ENCODE results near the gene ARRDC2.
"Not testable (repeated sequence)": the region's sequence is repeated elsewhere in the genome, so short reads cannot be mapped to it uniquely, and the experiment has no call there.

The ARRDC2 gene

DNA sequence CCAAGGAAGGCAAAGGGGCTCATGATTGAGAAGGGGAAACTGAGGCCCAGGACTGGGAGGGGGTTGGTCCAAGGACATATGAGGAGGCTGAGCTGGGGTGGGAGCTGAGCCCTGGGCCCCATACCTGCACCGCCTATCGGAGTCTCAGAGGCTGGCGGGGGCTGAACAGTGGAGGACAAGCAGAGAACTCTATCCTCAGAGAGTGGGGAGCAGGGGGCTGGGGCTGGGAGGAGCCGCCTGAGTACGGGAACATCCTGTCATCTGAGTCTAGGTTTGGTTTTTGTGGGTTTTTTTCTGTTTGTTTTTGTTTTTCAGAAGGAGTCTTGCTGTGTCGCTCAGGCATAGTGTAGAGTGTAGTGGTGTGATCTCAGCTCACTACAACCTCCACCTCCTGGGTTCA is 6.2 kb downstream of the ARRDC2 start:
- in situ Hi-C loops (cut with MboI; ENCODE audit: low sequenced_read_pairs) = no loop called here

DNA sequence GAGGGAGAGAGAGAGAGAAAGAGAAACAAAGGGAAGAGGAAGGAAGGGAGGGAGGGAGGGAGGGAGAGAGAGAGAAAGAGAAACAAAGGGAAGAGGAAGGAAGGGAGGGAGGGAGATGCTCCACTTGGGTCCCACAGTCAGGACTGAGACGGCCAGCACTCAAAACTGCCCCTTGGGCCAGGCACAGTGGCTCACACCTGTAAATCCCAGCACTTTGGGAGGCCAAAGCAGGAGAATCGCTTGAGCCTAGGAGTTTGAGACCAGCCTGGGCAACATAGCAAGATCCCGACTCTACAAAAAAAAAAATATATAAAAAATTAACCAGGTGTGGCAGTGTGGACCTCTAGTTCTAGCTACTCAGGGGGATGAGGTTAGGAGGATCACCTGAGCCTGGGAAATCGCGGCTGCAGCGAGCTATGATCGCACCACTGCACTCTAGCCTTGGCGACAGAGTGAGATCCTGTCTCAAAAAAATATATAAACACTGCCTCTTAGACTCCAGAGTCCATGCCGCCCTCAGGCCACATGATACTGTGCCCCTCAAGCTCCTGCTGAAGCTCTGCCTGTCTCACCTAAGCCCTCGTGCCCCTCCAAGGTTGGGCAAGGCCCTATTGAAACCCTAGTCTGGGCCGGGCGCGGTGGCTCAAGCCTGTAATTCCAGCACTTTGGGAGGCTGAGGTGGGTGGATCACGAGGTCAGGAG is 8.4 kb downstream of the ARRDC2 start:
- in situ Hi-C loops (cut with MboI; ENCODE audit: low sequenced_read_pairs) = no loop called here

DNA sequence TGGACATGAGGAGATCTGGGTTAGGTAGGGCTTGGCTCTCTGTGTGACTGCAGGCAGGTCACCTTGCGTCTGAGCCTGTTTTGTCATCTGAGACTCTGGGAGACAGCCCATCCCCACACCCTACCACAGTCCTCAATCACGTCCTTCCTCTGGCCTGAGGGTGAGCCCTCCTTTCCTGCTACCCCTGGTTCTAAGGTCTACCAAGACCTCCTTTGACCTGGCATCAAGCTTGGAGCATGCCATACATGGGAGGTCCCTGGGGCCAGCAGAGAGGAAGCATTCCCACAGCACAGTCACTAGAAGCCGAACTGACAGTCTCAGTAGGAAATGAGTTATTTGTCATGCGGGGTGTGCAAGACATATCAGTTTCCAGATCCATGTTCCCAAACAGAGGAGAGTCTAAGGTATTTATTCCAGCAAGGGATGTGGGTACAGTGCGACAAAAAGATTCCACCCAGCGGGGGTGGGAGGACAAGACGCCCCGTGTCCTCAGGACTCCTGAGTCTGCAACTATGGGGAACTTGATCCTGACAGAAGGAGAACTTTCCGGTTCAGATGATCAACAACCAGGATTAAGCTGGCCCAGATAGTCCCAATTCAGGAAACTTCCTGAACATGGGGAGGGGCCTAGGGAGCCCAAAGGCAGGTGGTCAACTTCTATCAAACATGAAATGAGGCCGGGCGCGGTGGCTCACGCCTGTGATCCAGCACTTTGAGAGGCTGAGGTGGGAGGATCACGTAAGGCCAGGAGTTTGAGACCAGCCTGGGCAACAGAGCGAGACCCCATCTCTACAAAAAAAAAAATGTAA is 9.5 kb downstream of the ARRDC2 start:
- in situ Hi-C loops (cut with MboI; ENCODE audit: low sequenced_read_pairs) = no loop called here

DNA sequence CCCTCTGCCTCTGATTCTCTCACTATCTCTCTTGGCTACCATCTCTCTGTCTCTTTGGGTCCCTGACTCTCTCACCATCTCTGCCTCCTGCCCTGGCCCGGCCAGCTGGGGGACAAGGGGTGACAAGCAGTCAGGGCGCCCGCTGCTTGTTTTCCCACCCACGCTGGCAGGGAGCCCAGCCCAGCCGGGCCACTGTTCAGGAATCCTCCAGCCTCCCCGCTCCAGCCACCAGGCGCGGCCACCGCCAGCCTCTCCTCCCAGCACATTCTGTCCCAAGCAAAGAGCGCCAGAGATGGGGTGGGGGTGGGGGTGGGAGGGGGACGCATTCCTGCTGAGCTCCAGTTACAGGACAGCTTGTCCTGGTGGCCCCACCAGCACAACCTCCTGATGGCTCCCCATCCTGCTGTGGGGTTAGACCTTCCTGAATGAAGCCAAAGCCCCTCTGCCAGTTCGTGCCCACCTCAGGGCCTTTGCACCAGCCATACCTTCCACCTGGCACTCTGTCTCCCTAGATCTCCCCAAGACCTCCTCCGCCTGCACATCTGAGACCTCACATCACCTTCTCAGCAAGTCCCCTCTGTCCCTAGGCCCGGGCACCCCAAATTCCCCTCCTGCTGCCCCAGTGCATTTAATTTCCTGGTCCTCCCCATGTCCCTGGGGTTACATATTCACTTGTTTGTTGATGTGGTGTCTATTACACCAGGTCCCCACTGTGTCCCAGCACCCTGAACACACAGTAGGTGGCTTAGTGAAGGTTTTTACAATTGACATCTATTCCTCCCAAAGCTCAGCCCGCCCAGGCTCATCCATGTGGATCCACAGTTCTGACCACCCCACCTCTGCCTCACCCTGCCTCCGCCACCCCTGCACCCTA is 12.5 kb downstream of the ARRDC2 start:
- in situ Hi-C loops (cut with MboI; ENCODE audit: low sequenced_read_pairs) = no loop called here

DNA sequence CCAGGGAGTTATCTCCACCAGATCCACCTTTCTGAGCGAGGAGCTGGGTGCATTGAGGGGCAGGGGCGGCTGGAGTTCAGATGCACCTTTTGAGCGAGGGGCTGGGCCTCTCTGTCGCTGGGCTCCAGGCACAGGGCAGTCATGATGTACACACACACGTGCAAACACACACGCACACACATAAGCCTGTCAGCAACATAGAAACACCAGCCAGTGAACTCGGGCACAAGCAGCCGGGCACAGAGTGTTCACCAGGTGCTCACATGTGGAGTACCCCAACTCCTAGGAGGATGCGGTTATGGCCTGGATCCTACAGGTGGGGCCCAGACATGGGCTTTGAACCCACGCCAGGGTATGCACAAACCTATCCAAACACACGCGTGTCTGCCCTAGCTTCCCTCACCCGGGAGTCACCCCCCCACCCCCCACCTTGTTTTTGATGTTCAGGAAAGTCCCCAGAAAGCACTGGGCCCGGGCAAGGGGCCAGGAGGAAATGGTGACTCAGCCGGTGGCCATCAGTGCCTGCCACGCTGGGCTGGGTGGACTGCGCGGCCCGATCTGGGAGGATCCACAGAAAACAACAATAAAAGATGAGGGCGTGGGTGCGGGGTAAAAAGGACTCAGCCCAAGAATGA is 13.3 kb downstream of the ARRDC2 start:
- in situ Hi-C loops (cut with MboI; ENCODE audit: low sequenced_read_pairs) = no loop called here

DNA sequence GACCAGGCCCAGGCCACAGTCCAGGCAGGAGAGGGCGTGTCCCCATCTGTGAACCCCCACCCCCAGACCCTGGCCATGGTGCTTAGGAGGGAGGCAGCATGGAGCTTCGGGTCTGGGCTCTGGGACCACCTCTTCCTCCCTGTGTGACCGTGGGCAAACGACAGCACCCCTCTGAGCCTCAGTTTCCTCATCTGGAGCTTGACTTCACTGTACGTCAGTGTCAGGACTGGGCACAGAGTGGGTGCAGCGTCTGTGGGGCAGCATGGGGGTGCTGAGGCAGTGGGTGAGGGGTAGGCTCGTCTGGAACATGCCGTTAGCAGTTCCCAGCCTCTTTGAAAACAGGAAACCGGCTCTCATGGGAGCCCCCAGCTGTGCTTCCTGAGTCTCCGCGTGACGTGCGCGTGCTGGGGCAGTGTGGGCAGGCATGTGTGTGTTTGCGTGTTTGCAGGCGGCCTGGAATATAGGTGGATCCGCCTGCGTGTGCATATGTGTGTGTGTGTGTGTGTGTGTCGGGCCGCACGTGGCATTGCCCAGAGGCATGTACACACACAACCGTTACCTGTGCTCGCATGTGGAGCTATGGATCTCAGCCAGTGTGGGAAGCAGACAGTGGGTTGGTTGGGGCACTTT is 15.8 kb downstream of the ARRDC2 start:
- in situ Hi-C loops (cut with MboI; ENCODE audit: low sequenced_read_pairs) = no loop called here

DNA sequence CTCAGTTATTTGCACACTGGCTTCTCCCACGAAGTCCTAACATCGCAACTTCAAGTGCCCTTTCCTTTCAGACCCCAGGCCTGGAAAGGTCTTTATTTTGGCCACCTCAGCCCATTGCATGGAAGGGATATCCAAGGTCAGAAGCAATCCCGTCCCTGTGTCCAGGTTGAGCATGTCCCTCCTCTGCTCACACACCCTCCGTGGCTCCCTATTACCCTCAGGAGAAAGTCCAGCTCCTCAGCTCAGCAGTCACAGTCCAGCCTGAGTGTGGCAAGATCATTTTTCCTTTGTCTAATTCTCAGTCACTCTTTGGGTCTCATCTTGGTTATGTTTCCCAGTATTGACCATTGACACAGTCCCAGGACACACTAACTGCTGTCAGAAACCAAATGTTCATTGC is 19.2 kb downstream of the ARRDC2 start:
- in situ Hi-C loops (cut with MboI; ENCODE audit: low sequenced_read_pairs) = no loop called here

DNA sequence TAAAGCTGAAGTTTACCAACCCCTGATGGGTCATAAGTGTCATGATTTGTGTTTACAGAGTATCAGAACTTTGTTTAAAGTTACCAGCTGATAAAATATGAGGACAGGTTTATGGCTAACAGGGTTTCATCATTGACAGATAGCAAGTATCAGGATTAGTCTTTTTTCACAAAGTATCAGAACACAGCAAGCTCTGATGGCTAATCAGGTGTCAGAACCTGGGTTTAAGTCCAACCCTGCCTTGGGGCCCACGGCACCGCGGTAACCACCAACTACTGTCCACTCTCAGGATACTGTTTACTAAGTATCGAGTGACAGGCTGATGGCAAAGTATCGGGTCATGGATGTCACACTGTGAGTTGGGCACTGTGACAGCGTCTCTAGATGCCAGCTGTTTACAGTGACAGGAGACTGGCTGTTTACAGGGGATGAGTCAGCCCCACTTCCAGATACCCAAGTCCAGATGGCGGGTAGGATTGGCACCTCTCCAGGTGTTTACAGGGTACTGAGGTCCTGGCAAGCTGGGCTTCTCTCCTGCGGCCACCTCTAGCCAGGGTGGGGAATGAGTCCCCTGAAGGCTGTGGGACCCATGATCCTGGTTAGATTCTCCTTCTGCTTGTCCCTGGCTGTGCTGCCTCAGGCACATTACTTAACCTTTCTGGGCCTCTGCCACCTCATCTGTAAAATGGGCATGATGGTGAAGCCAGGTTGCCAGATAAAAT is 21.8 kb downstream of the ARRDC2 start:
- in situ Hi-C loops (cut with MboI; ENCODE audit: low sequenced_read_pairs) = no loop called here

DNA sequence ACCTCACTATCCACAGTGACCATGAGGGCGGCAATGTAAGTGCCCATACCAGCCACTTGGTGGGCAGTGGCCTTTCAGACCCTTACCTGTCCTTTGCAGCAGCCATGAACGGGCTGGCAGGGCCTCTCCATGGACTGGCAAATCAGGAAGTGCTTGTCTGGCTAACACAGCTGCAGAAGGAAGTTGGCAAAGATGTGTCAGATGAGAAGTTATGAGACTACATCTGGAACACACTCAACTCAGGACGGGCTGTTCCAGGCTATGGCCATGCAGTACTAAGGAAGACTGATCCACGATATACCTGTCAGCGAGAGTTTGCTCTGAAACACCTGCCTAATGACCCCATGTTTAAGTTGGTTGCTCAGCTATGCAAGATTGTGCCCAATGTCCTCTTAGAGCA is 23.4 kb downstream of the ARRDC2 start:
- in situ Hi-C loops (cut with MboI; ENCODE audit: low sequenced_read_pairs) = not testable (repeated sequence)

DNA sequence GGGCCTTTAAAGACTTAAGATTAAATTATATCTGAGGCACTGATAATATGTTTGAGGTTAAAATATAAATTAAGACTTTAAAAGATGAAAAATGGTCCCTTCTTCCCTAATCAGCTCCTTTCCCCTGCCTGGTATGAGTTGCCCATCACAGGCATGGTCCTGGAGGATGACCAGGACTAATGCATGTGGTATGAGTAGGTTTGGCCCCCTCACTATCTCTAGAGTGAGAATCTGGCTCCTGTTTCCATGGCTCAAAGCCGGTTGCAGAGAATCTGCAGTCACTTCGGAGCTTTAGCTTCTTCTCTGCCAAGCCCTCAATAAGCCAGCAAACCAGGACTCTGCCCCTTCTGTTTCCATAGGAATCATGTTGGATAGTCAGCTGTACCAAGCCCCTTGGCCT is 24.1 kb downstream of the ARRDC2 start:
- in situ Hi-C loops (cut with MboI; ENCODE audit: low sequenced_read_pairs) = not testable (repeated sequence)

DNA sequence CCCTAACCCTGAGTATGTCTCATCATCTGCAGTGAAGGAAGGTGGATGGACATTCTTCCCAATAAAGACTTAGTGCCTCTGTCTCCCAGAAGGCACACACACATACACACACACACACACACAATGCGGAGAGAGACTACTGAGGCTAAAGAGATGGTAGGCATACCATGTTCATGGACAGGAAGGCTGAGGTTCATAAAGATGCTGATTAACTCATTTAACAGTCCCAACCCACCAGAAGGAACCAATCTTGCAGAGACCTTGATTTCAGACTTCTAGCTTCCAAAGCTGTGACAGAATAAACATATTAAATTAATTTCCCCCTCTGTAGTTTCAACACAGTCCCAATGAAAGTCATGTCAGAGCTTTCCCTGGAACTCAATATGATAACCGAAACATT is 33.1 kb downstream of the ARRDC2 start:
- in situ Hi-C loops (cut with MboI; ENCODE audit: low sequenced_read_pairs) = no loop called here

DNA sequence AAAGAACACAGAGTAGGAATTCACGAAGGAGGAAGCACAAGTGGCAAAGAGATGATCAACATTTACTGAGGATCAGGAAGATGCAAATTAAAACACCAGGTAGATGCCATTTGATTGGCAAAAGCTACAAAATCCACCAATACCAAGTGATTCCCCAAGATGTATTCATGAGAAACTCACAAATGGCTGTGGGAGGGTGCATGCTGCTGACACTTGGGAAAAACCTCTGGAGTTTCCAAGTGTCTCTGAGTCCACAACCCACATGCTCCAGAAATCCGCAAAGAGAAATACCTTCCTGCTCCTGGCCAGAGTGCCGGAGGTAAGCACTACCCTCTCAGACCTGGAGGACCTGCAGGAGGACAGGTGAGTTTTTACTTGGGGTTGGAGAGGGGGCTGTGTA is 35.7 kb downstream of the ARRDC2 start:
- in situ Hi-C loops (cut with MboI; ENCODE audit: low sequenced_read_pairs) = no loop called here

DNA sequence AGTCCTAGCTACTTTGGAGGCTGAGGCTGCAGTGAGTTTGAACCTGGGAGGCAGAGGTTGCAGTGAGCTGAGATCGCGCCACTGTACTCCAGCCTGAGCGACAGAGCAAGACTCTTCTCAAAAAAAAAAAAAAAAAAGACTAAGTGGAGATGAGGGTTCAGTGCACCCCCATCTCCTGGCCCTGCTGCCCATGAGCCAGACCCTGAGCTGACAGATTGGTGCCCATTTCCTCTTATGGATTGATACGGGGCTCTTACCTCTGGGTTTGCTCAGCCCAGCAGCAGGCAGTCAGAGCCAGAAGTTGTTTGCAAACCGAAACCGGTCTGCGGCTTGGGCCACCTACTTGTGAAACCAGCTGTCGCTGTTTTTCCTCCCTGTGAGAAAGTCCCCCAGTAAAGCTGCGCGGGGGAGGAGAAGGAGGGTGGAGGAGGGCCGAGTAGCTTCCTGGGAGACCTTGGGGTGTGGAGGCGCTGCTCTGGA is 36.9 kb downstream of the ARRDC2 start:
- in situ Hi-C loops (cut with MboI; ENCODE audit: low sequenced_read_pairs) = no loop called here

DNA sequence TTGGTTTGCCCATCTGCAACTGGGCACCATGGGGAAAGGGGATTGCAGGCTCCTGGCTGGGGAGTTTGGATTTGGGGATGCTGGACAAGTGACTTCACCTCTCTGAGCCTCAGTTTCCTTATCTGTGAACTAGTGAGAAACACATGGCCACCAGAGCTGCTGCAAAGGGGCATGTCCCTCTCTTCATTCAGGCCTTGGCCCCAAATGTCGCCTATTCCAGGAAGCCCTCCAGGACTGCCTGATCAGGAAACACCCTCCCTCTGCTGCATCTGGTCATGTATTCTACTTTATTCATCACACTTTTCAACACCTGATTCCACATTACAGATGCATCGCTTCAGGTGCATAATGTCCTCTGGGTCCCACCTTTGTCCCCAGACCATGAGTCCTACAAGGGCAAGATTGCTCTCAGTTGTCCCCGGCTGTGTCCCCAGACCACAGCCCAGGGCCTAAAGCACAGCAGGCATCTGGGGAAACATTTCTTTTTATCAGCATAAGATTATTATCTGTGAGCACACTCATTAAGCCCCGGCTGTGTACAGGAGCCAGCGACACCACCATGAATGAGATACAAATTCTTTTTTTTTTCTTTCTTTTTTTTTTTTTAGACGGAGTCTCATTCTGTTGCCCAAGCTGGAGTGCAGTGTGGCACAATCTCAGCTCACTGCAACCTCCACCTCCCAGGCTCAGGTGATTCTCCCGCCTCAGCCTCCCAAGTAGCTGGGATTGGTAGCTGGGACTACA is 37.5 kb downstream of the ARRDC2 start:
- in situ Hi-C loops (cut with MboI; ENCODE audit: low sequenced_read_pairs) = no loop called here

DNA sequence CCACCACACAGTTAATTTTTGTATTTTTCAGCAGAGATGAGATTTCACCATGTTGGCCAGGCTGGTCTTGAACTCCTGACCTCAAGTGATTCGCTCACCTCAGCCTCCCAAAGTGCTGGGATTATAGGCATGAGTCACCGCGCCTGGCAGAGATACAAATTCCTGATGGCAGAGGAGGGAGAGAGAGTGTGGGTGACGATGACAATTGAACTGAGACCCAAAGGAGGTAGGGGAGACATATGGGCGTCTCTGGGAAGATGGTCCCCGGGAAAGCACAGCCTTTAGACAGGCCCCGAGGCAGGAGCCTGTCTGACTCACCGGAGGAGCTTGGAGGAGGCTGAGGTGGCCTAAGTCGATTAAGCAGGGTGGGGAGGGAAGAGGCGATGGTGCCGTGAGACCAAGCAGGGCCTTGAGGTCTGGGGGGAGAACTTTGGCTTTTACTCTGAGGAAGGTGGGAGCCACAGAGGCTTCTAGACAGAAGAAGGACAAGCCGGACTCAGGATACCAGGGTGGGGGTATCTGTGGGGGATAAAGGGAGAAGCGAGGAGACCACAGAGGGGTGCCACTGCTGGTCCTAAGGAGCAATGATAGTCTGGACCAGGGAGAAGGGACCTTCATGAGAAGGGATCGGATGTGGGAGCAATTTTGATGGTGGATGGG is 38.2 kb downstream of the ARRDC2 start:
- in situ Hi-C loops (cut with MboI; ENCODE audit: low sequenced_read_pairs) = no loop called here

DNA sequence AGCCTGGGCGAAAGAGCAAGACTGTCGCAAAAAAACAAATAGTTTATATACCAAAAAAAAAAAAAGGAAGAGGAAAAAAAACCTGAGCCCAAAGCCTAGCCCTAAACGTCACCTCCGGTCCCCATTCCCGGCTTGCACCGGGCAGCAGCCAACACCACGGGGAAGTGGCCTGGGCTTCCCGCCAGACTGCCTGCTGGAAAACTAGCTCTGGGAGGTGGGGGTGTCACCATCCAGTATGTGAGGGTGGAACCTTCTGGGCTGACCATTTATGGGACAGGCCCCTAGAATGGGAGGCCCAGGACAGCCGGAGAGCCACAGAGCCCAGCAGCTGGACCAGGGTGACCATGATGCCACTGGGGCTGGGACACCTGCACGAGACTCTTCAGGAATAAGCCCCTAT is 41.4 kb downstream of the ARRDC2 start:
- in situ Hi-C loops (cut with MboI; ENCODE audit: low sequenced_read_pairs) = no loop called here

DNA sequence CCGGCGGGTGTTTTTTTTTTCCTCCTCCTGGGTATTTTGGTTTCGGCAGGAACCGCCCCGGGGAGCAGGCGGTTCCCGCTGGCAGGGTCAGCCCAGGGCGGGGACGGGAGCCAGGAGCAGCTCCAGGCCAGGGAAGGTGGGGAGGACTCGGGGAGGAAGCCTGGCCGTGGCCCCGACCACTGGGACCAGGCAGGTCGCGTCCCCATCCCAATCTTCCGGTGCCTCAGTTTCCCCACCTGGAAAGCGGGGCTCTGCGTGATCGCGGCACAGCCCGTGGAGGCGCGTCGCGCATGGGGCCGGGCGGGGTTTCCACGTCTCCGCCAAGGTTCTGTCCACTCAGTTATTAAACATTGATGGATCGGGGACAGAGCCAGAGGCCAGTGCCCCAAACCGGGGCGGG is 43.9 kb downstream of the ARRDC2 start:
- in situ Hi-C loops (cut with MboI; ENCODE audit: low sequenced_read_pairs) = loop anchor here (25.0 kb wide), 1 partner anchor 115 kb away; the partner anchor contains the start of gene CCDC124

DNA sequence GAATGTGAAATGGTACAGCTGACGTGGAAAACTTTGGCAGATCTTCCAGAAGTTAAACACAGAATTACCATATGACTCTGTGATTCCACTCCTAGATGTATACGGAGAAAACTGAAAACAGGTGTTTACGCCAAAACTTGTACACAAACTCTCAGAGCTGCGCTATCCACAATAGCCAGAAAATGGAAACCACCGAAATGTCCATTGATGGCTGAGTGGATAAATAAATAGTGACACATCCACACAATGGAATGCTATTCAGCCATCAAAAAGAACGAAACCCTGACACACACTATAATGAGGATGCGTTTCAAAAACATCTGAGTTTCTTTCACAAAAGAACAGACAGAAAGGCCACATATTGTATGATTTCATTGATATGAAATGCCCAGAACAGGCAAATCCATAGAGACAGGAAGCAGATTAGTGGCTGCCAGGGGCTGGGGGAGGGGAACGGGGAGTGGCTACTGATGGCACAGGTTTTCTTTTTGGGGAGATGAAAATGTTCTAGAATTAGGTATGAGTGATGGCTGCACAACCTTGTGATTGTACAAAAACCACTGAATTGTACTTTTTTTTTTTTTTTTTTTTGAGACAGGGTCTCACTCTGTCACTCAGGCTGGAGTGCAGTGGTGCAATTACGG is 45.7 kb downstream of the ARRDC2 start:
- in situ Hi-C loops (cut with MboI; ENCODE audit: low sequenced_read_pairs) = loop anchor here (25.0 kb wide), 1 partner anchor 116 kb away; the partner anchor contains the start of gene CCDC124
